Measurements from ENCODE around the gene PGM1.

The PGM1 gene

DNA sequence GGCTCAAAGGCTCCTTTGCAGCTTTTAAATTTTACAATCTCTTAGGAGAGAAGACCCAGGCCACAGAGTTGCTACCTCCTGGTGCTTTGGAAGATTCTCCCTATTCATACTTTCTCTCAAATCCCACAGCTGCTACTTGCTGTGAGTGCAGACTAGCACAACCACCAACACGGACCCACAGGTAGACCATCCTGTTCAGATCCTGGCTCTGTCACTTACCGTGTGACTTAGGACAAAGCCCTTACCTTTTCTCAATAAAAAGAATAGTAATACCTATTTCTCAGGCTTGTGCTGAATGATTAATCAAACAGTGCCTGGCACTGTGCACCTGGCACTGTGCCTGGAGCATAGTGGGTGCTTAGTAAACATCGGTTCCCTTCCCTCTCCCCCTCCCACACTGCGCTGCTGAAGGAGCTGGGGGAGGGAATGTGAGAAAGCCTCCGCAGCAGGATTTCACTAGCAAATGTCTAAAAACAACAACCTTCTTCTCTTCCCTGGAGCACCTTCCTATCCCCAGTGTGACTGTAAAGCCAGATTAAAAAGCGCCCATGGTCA, 81.7 kb downstream of the PGM1 start:
- DNase-seq (ENCODE audit: extremely low spot score): no peak
- ChIA-PET CTCF (interaction anchor here (1.1 to 2.8 kb wide), 13 partner anchors 9 to 573 kb away, joined by 3 to 15 read pairs (median 5); no protein-coding TSS in a partner anchor), POLR2A (no interaction called here)
- TF ChIP-seq, protein P1, sequence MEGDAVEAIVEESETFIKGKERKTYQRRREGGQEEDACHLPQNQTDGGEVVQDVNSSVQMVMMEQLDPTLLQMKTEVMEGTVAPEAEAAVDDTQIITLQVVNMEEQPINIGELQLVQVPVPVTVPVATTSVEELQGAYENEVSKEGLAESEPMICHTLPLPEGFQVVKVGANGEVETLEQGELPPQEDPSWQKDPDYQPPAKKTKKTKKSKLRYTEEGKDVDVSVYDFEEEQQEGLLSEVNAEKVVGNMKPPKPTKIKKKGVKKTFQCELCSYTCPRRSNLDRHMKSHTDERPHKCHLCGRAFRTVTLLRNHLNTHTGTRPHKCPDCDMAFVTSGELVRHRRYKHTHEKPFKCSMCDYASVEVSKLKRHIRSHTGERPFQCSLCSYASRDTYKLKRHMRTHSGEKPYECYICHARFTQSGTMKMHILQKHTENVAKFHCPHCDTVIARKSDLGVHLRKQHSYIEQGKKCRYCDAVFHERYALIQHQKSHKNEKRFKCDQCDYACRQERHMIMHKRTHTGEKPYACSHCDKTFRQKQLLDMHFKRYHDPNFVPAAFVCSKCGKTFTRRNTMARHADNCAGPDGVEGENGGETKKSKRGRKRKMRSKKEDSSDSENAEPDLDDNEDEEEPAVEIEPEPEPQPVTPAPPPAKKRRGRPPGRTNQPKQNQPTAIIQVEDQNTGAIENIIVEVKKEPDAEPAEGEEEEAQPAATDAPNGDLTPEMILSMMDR (IDR thresholded peaks at IDR 0.05; ENCODE audit: control extremely low read depth, extremely low read depth, low read depth, missing control alignments): no peak

DNA sequence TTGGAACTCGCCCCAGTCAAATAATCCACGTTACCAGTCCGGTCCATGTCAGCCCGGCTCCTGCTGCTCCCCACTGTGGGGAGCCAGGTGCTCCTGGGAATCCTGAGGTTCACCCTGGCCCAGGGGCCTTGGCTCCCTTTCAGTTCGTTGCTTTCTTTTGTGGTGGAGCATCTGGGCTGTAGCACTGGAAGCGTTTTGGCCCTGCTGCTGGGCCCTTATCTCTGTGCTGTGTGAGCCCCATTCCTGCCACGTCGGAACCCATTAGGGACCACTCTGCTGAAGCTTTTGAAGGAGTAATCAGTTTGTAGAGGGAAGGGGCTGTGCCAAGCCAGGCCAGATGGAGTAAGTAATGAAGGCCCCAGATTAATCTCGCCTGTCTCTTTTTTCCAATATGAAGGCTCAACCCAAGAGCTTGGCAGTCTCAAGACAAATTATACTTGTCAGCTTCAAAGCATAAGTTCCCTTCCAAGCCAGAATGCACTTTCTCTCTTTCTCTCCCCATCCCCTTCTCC, 82.3 kb downstream of the PGM1 start:
- ChIA-PET CTCF (interaction anchor here (1.4 to 2.8 kb wide), 3 partner anchors 10 to 569 kb away, joined by 5 to 15 read pairs (median 7); no protein-coding TSS in a partner anchor), POLR2A (no interaction called here)
- no peak for DNase-seq (ENCODE audit: extremely low spot score)
- TF ChIP-seq, protein P1 (IDR thresholded peaks at IDR 0.05; ENCODE audit: control extremely low read depth, extremely low read depth, low read depth, missing control alignments): no peak

DNA sequence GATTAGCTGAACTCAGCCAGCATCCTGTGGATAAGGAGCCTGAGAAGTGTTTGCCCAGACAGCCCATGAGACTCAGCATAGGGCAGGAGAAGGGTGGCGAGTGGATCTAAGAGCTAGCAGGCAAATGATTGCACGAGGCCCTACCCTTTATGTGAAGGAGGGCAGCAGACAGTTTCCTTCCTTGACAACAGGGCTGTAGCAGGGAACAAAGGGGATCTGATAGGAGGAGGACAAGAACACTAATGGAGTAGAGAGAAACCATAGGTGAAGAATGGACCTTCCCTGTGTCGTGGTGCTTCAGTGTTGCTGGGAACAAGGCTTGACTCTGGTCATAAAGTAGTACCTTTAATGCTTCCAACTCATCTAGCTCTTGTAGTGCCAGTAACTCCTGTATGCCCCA, 84.3 kb downstream of the PGM1 start:
- no peak for DNase-seq (ENCODE audit: extremely low spot score)
- ChIA-PET POLR2A (no interaction called here), CTCF (interaction anchor here (1.1 to 1.6 kb wide), 4 partner anchors 14 to 569 kb away, joined by 3 to 10 read pairs (median 4); no protein-coding TSS in a partner anchor)
- TF ChIP-seq, protein P1 (IDR thresholded peaks at IDR 0.05; ENCODE audit: control extremely low read depth, extremely low read depth, low read depth, missing control alignments): no peak

DNA sequence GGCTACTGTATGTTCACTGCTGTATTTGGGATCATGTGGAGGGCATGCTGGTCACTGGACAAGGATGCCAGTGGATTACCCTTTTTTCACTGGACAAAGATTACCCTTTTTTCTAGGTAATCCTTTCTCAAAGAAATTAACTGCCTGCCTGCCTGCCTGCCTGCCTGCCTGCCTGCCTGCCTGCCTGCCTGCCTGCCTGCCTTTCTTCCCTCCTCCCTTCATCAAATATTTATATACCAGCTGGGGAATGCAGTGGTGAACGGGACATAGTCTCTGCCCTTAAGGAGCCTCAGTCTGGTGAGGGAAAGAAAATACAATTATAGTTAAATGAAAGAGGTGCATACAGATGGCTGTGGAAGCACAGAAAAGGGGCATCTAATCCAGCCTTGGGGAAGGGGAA, 85.0 kb downstream of the PGM1 start:
- TF ChIP-seq, protein P1 (IDR thresholded peaks at IDR 0.05; ENCODE audit: control extremely low read depth, extremely low read depth, low read depth, missing control alignments): no peak
- POLR2A ChIA-PET: no interaction called here
- CTCF ChIA-PET: no interaction called here
- no peak for DNase-seq (ENCODE audit: extremely low spot score)

DNA sequence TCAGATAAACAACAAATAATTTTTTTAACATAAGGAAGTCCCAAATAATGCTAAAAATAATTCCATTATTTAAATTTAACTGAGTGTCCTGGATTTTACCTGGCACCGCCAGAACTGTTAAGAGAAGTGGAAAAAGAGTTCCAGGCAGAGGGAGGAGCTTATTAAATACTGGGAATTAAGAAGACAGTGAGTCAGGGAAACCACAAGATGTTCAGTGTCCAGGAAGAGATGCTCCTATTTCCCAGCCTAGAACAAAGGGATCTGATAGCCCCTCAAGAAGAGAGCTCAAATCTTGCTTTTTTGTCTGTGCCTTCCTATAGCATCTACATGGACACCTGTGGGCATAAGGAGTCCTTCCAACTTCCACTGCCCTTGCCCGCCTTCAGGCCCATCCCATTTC, 85.9 kb downstream of the PGM1 start:
- CTCF ChIA-PET: interaction anchor here (1.2 kb wide), 1 partner anchor 13 kb away, joined by 3 read pairs; no protein-coding TSS in a partner anchor
- no peak for DNase-seq (ENCODE audit: extremely low spot score)
- TF ChIP-seq, protein P1 (IDR thresholded peaks at IDR 0.05; ENCODE audit: control extremely low read depth, extremely low read depth, low read depth, missing control alignments): no peak
- POLR2A ChIA-PET: no interaction called here

DNA sequence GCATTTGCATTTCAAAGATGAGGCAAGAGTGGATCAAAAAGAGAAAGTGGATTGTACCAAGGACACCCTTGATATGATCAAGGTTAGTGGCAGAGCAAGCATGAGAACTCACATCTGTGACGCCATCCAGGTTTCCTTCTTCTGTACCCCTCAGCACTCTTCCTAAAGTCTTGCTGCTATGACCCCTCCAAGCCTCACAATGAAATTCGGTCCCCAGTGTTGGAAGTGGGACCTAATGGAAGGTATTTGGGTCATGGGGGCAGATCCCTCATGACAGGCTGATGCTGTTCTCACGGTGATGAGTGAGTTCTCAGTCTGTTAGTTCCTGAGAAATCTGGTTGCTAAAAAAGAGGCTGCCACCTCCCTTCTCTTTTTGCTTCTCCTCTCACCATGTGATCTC, 86.4 kb downstream of the PGM1 start:
- TF ChIP-seq, protein P1 (IDR thresholded peaks at IDR 0.05; ENCODE audit: control extremely low read depth, extremely low read depth, low read depth, missing control alignments): no peak
- ChIA-PET POLR2A (no interaction called here), CTCF (interaction anchor here (1.2 kb wide), 1 partner anchor 12 kb away, joined by 3 read pairs; no protein-coding TSS in a partner anchor)
- no peak for DNase-seq (ENCODE audit: extremely low spot score)

Data from GM10248 (cell line).